HEK293T (cell line): ENCODE data around the gene SMAD4.

Source experiments
- ARNT ChIP-seq: fragments of 450-650 bp; IDR thresholded peaks from 2 replicates; pipeline ENCODE4 v1.6.1; 2017; ENCODE audit warnings: mild to moderate bottlenecking
- BHLHE40 ChIP-seq: fragments of 450-650 bp; IDR thresholded peaks from 2 replicates; pipeline ENCODE4 v1.6.1; 2016; ENCODE audit warnings: mild to moderate bottlenecking, moderate library complexity, borderline replicate concordance
- CTBP1 ChIP-seq: fragments of 450-650 bp; IDR thresholded peaks from 2 replicates; pipeline ENCODE4 v1.6.1; 2016; ENCODE audit warnings: borderline replicate concordance
- FOXM1 ChIP-seq: fragments of 450-650 bp; IDR thresholded peaks from 2 replicates; pipeline ENCODE4 v1.6.1; 2017; ENCODE audit warnings: mild to moderate bottlenecking, borderline replicate concordance

GRCh38 chr18:51076503-51076902 is 46.5 kb downstream of the SMAD4 start:
- TF ChIP-seq ARNT (no peak), CTBP1 (no peak), BHLHE40 (no peak), FOXM1 (no peak)
